Measurements from ENCODE around the gene MUC13. TPM values are rescaled to one million over a fixed set of nuclear protein-coding genes. Genes with fewer than 3 reads are reported as not detected.
A peak's percentile ranks its signal among the peaks of the same experiment; 100 is the strongest.

The MUC13 gene
- total and polyA plus RNA-seq, 9 of the 15 experiments (the other 6 are each of a cell fraction or from before 2014, with no cell fraction given) = 0.09 TPM; not detected in 8

GRCh38 chr3:124887177-124887931 is 47.2 kb downstream of the MUC13 start, which contains the start of gene ITGB5 (continued):
- TF ChIP-seq ZBTB12 (CRISPR knock-in tag; IDR thresholded peaks at IDR 0.05) (no peak), BCOR (IDR thresholded peaks at IDR 0.05) (peak; percentile 33; the same call in 1 of the 2 replicates), IRF2 (CRISPR knock-in tag; IDR thresholded peaks at IDR 0.05) (no peak), JUND (IDR thresholded peaks at IDR 0.05; ENCODE audit: borderline replicate concordance, low read depth, low read length) (no peak), JUND (tag; IDR thresholded peaks at IDR 0.05; ENCODE audit: borderline replicate concordance, low read depth, low read length) (no peak), RFX5 (IDR thresholded peaks at IDR 0.05; ENCODE audit: low read depth, low read length) (no peak), E4F1 (CRISPR knock-in tag; IDR thresholded peaks at IDR 0.05; ENCODE audit: borderline replicate concordance) (no peak), PKNOX1 (IDR thresholded peaks at IDR 0.05) (no peak), PML (IDR thresholded peaks at IDR 0.05; ENCODE audit: low read length) (no peak; the same call in 1 of the 2 replicates), SMARCE1 (IDR thresholded peaks at IDR 0.05) (no peak), ELF1 (tag; IDR thresholded peaks at IDR 0.05) (no peak), RBM34 (IDR thresholded peaks at IDR 0.05; ENCODE audit: borderline replicate concordance, insufficient read depth, low read length) (no peak), POLR2AphosphoS5 (IDR thresholded peaks at IDR 0.05; ENCODE audit: control insufficient read depth, insufficient read depth, low read depth, low read length) (peak; percentile 64; the same call in 1 of the 2 replicates), NFIC (IDR thresholded peaks at IDR 0.05) (peak; percentile 47; the same call in 1 of the 2 replicates), ETS1 (conservative IDR thresholded peaks at IDR 0.05; ENCODE audit: control insufficient read depth, low read depth, low read length) (peak; percentile 78; the same call in 1 of the 2 replicates), CHD1 (IDR thresholded peaks at IDR 0.05; ENCODE audit: low read length) (no peak), ATF4 (CRISPR knock-in tag; IDR thresholded peaks at IDR 0.05) (no peak), ZNF668 (CRISPR knock-in tag; IDR thresholded peaks at IDR 0.05) (no peak)

All from K562 (cell line).